Osteoblast (primary cell): ENCODE measurements around the gene SLC6A19. TPM values are rescaled to one million over a fixed set of nuclear protein-coding genes. Genes with fewer than 3 reads are reported as not detected.

Source experiments
- DNase-seq: peaks from one replicate; pipeline ENCODE4 v3.0.0; 2011; ENCODE audit warnings: low spot score, mixed read lengths; ENCODE audit not compliant: insufficient read length; ENCODE audit errors: missing footprints
- H2AFZ ChIP-seq: 2 replicates; pipeline ENCODE4 v1.6.0; 2011; ENCODE audit warnings: mild to moderate bottlenecking, low read length
- H3K27ac ChIP-seq: 2 replicates; pipeline ENCODE4 v1.5.1; 2011; ENCODE audit warnings: mild to moderate bottlenecking, low read depth, low read length, moderate library complexity
- H3K27me3 ChIP-seq: 2 replicates; pipeline ENCODE4 v1.6.0; 2012; ENCODE audit warnings: mild to moderate bottlenecking, control low read depth, inconsistent platforms, low read length, moderate library complexity; ENCODE audit not compliant: insufficient read depth
- H3K36me3 ChIP-seq: 2 replicates; pipeline ENCODE4 v1.5.1; 2011; ENCODE audit warnings: mild to moderate bottlenecking, low read length, control low read depth, moderate library complexity; ENCODE audit not compliant: insufficient read depth
- H3K4me1 ChIP-seq: 2 replicates; pipeline ENCODE4 v1.5.1; 2011; ENCODE audit warnings: mild to moderate bottlenecking, low read length, control low read depth, moderate library complexity; ENCODE audit not compliant: insufficient read depth
- H3K4me2 ChIP-seq: 2 replicates; pipeline ENCODE4 v1.6.0; 2011; ENCODE audit warnings: mild to moderate bottlenecking, low read length; ENCODE audit not compliant: insufficient read depth
- H3K4me3 ChIP-seq: fragments of 200-600 bp; sonication (generic); 3 replicates; pipeline ENCODE4 v1.5.1; 2012; ENCODE audit warnings: mild to moderate bottlenecking, low read length, inconsistent platforms; ENCODE audit not compliant: insufficient read depth
- H3K79me2 ChIP-seq: 2 replicates; pipeline ENCODE4 v1.6.0; 2012; ENCODE audit warnings: mild to moderate bottlenecking, low read length, control low read depth, inconsistent platforms; ENCODE audit not compliant: insufficient read depth
- H3K9me3 ChIP-seq: 2 replicates; pipeline ENCODE4 v1.5.1; 2011; ENCODE audit warnings: low read depth, low read length, control low read depth
- H4K20me1 ChIP-seq: 2 replicates; pipeline ENCODE4 v1.6.0; 2012; ENCODE audit warnings: mild to moderate bottlenecking, low read length, control low read depth; ENCODE audit not compliant: insufficient read depth
- total RNA-seq: library from RNA; depleted of rRNA; stranded (reverse); fragments of >200 nt; gene quantifications from 2 replicates; pipeline ENCODE4 v1.2.3, GENCODE V29; 2012
- TF ChIP-seq, protein P1 (sequence below): IDR thresholded peaks from 2 replicates; pipeline ENCODE4 v1.5.1; 2011; ENCODE audit warnings: mild to moderate bottlenecking, low read depth, low read length, moderate library complexity; ENCODE audit errors: extremely low read depth

The SLC6A19 gene
- total RNA-seq, 1 donor, result not detected

DNA sequence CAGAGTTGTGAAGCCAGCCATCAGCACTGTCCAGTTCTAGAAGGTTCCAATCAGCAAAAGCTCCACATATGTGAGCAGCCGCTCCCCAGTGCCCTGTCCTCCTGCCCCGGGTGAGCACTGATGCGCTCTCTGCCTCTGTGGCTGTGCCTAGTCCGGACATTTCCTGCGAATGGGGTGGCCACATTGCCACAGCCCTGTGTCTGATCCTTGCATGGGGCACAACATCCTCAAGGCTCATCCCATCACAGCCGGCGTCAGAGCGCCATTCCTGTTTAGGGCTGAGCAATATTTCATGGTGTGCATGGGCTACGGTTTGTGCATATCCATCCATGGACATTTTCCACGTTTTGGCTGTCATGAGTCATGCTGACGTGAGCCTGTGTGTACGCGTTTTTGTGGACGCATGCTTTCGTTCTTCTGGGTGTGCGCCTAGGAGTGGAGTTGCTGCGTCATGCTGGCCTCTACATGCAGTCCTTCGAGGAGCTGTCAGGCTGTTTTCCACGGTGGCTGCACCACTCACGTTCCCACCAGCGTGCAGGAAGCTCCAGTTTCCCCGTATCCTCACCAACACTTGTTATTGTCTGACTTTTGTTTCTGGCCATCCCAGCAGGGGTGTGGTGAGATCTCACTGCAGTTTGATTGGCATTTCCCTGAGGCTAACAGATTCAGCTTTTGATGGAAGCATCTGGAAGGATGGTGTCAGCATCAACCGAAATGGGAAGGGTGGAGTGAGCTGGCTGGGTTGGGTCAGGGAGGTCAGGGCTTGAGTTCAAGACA lies 14.1 kb downstream of the SLC6A19 start:
- Histone ChIP-seq H3K27ac (no peak overlapping the region), H3K9me3 (no peaks in the 10 kb centered on the region), H3K4me3 (no peak overlapping the region), H2AFZ (no peak overlapping the region), H3K36me3 (no peaks in the 10 kb centered on the region), H3K27me3 (no peaks in the 10 kb centered on the region), H3K4me1 (no peaks in the 10 kb centered on the region), H3K4me2 (no peak overlapping the region), H3K79me2 (no peaks in the 10 kb centered on the region), H4K20me1 (no peaks in the 10 kb centered on the region)
- DNase-seq, result no peak
- TF ChIP-seq, protein P1, sequence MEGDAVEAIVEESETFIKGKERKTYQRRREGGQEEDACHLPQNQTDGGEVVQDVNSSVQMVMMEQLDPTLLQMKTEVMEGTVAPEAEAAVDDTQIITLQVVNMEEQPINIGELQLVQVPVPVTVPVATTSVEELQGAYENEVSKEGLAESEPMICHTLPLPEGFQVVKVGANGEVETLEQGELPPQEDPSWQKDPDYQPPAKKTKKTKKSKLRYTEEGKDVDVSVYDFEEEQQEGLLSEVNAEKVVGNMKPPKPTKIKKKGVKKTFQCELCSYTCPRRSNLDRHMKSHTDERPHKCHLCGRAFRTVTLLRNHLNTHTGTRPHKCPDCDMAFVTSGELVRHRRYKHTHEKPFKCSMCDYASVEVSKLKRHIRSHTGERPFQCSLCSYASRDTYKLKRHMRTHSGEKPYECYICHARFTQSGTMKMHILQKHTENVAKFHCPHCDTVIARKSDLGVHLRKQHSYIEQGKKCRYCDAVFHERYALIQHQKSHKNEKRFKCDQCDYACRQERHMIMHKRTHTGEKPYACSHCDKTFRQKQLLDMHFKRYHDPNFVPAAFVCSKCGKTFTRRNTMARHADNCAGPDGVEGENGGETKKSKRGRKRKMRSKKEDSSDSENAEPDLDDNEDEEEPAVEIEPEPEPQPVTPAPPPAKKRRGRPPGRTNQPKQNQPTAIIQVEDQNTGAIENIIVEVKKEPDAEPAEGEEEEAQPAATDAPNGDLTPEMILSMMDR, result no peak

DNA sequence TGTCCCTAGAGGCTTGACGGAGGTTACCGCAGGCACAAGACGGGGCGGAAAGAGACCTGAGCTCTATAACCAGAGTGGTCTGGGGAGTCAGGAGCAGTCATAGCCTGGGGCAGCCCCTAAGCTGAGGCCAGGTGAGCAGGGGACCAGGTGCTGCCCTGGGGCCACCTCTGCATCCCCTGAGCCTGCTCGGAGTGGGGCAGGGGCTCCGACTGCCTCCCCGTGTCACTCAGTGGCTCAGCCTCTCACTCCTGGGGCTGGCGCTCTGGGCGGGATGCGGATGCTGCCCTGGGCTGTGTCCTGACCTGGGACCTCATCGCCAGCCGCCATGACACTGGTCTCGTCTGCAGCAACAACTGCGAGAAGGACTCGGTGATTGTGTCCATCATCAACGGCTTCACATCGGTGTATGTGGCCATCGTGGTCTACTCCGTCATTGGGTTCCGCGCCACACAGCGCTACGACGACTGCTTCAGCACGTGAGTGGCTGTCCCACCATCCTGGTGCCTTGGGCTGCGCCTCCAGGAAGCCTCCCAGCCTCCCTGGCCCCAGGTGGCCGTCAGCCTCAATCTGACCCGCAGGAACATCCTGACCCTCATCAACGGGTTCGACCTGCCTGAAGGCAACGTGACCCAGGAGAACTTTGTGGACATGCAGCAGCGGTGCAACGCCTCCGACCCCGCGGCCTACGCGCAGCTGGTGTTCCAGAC lies 15.0 kb downstream of the SLC6A19 start:
- H2AFZ ChIP-seq, result no peak overlapping the region
- H3K9me3 ChIP-seq, result no peaks in the 10 kb centered on the region
- no peak overlapping the region for H3K4me3 ChIP-seq
- H3K27me3 ChIP-seq, result no peaks in the 10 kb centered on the region
- TF ChIP-seq, protein P1, result no peak
- H3K36me3 ChIP-seq, result no peaks in the 10 kb centered on the region
- DNase-seq, result no peak
- no peaks in the 10 kb centered on the region for H4K20me1 ChIP-seq
- H3K27ac ChIP-seq, result no peak overlapping the region
- H3K4me1 ChIP-seq, result no peaks in the 10 kb centered on the region
- no peak overlapping the region for H3K4me2 ChIP-seq
- no peaks in the 10 kb centered on the region for H3K79me2 ChIP-seq

DNA sequence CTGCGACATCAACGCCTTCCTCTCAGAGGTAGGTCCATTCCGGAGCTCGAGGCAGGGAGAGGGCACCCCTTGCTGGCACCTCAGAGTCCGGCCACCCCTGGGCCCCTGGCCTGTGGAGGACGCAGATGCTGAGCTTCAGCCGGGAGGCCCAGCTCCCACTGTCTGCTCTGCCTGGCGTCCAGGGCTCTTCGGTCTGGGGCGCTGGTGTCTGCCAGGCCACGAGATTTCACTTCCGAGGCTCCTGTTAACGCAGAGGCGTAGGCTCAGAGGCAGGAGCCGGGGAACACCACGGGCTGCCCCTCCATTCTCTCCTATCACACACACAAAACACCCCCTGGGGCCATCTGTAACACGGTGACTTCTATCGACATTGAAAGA lies 15.5 kb downstream of the SLC6A19 start:
- Histone ChIP-seq H3K9me3 (no peaks in the 10 kb centered on the region), H3K4me1 (no peaks in the 10 kb centered on the region), H3K27ac (no peak overlapping the region), H4K20me1 (no peaks in the 10 kb centered on the region), H3K36me3 (no peaks in the 10 kb centered on the region), H3K4me2 (no peak overlapping the region), H3K79me2 (no peaks in the 10 kb centered on the region), H2AFZ (no peak overlapping the region), H3K4me3 (no peak overlapping the region), H3K27me3 (no peaks in the 10 kb centered on the region)
- DNase-seq, result no peak
- TF ChIP-seq, protein P1, result no peak

DNA sequence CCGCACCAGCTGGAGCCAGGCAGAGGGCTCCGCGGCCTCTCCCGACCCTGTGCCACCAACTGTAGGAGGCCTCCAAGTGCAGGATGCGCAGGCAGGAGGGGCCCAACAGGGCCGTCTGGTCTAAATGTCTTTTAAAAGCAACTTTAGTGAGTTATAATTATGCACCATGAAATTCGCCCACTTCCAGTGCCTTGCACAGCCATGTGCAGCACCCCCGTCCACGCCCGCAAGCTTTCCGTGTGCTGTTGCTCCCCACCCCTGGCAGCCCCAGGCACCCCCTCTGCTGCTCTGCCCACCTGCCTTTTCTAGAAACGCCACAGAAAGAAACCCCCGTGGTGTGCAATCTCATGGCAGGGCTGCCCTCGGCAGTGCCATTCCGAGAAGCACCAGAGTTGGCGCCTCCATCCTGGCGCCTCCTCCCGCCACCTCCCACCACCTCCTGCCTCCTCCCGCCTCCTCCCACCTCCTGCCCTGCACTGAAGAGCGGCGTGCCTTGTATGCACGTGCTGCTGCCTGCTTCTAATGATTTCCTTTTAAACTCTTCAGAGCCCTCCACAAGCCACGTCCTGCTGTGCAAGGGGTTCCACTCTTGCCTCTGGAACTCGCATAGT lies 16.3 kb downstream of the SLC6A19 start:
- H2AFZ ChIP-seq, result no peak overlapping the region
- H3K79me2 ChIP-seq, result no peaks in the 10 kb centered on the region
- TF ChIP-seq, protein P1, result no peak
- H3K4me1 ChIP-seq, result no peaks in the 10 kb centered on the region
- H3K27ac ChIP-seq, result no peak overlapping the region
- no peak overlapping the region for H3K4me3 ChIP-seq
- no peaks in the 10 kb centered on the region for H3K36me3 ChIP-seq
- no peaks in the 10 kb centered on the region for H3K27me3 ChIP-seq
- DNase-seq, result no peak
- no peak overlapping the region for H3K4me2 ChIP-seq
- H4K20me1 ChIP-seq, result no peaks in the 10 kb centered on the region
- no peaks in the 10 kb centered on the region for H3K9me3 ChIP-seq
